Adipocyte (in vitro differentiated cells): ENCODE data around the gene CPA4.

Experiments used
- DNase-seq: peaks from one replicate; pipeline ENCODE4 v3.0.0-alpha.2; 2015; ENCODE audit warnings: low read depth
- H3K27me3 ChIP-seq: replicated peaks from 2 replicates; pipeline ENCODE4 v1.7.0; 2013; ENCODE audit warnings: mild to moderate bottlenecking, low read length, moderate library complexity; ENCODE audit not compliant: control insufficient read depth, insufficient read depth
- H3K36me3 ChIP-seq: 2 replicates; pipeline ENCODE4 v1.7.0; 2013; ENCODE audit warnings: low read length, mild to moderate bottlenecking, moderate library complexity; ENCODE audit not compliant: control insufficient read depth, insufficient read depth, severe bottlenecking
- H3K4me1 ChIP-seq: 2 replicates; pipeline ENCODE4 v1.7.0; 2013; ENCODE audit warnings: mild to moderate bottlenecking, low read length, moderate library complexity; ENCODE audit not compliant: control insufficient read depth, insufficient read depth
- H3K4me3 ChIP-seq: 2 replicates; pipeline ENCODE4 v1.7.0; 2013; ENCODE audit warnings: mild to moderate bottlenecking, low read length, moderate library complexity
- H3K9ac ChIP-seq: 2 replicates; pipeline ENCODE4 v1.7.0; 2013; ENCODE audit warnings: mild to moderate bottlenecking, low read length, moderate library complexity
- H3K9me3 ChIP-seq: 2 replicates; pipeline ENCODE4 v1.7.0; 2013; ENCODE audit warnings: mild to moderate bottlenecking, low read length, moderate library complexity; ENCODE audit not compliant: control insufficient read depth

The CPA4 gene

DNA sequence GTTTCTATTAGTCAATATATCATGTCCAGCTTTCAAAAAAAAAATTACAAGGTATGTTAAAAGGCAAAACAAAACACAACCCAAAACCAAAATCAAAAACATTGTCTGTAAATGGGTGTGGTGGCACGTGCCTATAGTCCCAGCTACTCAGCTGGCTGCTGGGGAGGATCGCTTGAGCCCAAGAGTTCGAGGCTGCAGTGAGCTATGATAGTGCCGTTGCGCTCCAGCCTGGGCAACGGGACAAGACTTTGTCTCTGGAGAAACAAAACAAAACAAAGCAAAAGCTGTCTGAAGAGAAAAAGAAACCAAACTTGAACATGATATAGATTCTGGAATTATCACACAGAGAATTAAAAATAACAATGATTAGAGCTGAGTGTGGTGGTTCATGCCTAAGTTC lies 41.3 kb downstream of the CPA4 start:
- H3K27me3 ChIP-seq, result no peaks in the 10 kb centered on the region
- peaks cover 25% of the 10 kb centered on the region for H3K4me1 ChIP-seq
- H3K9ac ChIP-seq, result no peak overlapping the region
- DNase-seq, result no peak
- no peaks in the 10 kb centered on the region for H3K36me3 ChIP-seq
- H3K4me3 ChIP-seq, result peak overlapping the region; percentile 11
- H3K9me3 ChIP-seq, result no peaks in the 10 kb centered on the region

DNA sequence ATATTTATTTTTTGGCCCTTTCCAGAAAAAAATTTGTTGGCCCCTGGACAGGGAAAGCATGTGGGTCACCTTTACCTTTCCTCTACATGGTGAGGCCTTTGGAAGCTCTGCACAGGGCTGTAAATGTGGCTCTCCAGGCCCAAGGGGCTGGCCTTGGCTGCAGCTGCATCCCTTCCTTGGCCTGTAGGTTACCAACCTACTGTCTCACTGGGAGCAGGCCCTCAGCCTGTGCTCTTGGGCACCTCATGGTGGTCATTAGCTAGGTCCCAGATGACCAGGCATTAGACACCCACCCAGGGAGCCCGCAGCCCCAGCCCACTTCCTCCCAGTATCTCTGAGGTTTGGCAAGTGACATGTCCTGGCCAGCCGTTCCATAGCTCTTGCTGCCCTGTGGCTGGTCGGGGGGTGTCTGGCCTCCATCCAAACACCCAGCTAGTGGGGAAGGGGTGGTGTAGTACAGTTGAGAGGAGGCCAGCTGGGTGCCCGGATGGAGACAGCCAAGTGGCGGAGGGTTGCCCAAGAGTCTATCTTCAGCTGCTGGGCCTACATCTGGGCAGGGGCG lies 44.5 kb downstream of the CPA4 start:
- H3K9ac ChIP-seq, result no peak overlapping the region
- H3K27me3 ChIP-seq, result no peaks in the 10 kb centered on the region
- no peaks in the 10 kb centered on the region for H3K36me3 ChIP-seq
- no peak overlapping the region for H3K4me3 ChIP-seq
- H3K9me3 ChIP-seq, result no peaks in the 10 kb centered on the region
- no peak for DNase-seq
- peaks cover 25% of the 10 kb centered on the region for H3K4me1 ChIP-seq

DNA sequence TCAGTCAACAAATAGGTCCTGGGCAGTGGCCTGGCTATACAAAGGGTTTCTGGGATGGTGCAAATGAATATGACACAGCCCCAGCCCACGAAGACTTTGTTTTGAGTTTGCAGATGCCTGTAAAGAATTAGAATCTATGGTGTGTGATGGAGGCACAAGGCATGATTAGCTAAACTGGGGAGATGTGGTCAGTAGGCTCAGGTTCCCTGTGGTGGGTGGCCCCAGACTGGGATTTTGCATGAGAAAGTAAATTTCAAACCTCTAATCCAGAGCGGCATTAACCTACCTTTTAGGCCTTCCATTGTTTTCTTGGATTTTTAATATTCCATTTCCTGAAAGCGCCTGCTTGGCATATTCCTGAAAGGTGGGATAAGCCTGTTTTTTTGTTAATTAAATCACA lies 45.3 kb downstream of the CPA4 start:
- H3K36me3 ChIP-seq, result no peaks in the 10 kb centered on the region
- H3K9ac ChIP-seq, result no peak overlapping the region
- peaks cover 18% of the 10 kb centered on the region for H3K4me1 ChIP-seq
- H3K27me3 ChIP-seq, result no peaks in the 10 kb centered on the region
- H3K4me3 ChIP-seq, result no peak overlapping the region
- no peak for DNase-seq
- no peaks in the 10 kb centered on the region for H3K9me3 ChIP-seq

GRCh38 chr7:130341882-130342281 lies 48.9 kb downstream of the CPA4 start:
- H3K27me3 ChIP-seq, result no peaks in the 10 kb centered on the region
- DNase-seq, result no peak
- no peaks in the 10 kb centered on the region for H3K9me3 ChIP-seq
- H3K9ac ChIP-seq, result no peak overlapping the region
- H3K4me1 ChIP-seq, result peaks cover 6% of the 10 kb centered on the region
- H3K36me3 ChIP-seq, result no peaks in the 10 kb centered on the region
- no peak overlapping the region for H3K4me3 ChIP-seq

DNA sequence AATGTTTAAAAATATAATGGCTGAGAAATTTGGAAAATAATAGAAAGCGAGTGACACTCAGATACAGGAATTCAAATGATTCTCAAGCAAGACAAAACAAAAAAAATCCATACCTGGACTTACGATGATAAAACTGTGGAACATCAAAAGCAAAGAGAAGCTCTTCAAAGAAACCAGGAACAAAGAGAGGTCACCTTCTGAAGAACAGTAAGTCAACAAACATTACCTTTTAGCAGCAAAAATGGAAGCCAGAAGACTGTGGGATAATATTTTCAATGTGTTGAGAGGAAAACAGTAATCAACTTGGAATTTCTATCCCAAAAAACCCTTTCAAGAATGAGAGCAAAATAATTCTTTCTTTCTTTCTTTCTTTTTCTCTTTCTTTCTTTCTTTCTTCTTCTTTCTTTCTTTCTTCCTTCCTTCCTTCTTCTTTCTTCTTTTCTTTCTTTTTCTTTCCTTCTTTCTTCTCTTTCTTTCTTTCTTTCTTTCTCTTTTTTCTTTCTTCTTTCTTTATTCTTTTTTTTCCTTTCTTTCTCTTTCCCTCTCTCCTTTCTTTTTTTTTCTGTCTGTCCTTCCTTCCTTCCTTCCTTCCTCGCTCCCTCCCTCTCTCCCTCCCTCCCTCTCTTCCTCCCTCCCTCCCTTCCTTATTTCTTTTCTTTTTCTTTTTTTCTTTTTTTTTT lies 49.9 kb downstream of the CPA4 start:
- Histone ChIP-seq H3K9me3 (no peaks in the 10 kb centered on the region), H3K27me3 (no peaks in the 10 kb centered on the region)
- DNase-seq, result no peak

DNA sequence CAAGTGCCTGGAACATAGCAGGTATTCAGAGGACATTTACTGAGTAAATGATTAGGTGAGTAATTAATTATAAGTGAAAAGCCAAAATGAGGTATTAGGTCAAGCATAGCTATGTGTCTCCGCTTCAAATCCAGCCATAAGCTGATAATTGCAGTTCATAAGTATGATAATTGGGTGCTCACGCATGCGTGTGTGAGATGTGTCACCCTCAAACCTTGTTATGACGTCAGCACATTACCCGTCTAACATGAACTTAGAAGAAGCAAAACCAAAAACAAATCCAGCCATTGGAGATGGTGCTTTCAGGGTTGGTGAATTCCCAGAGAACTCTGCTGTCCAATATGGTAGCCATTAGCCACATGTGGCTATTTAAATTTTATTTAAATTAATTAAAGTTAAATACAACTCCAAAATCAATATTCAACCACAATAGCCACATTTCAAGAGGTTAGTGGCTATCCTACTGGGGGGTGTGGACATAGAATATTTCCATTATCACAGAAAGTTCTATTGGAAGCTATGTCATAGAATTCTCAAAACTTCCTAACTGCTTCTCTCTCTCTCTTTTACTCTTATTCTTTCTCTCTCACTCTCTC lies 51.4 kb downstream of the CPA4 start, which contains the start of gene CPA5:
Gene CPA5 (plus strand): TSS at position 546 of the 596 bp plus-strand sequence. CDS start 1,670 bp downstream, outside the sequence.
- DNase-seq, result no peak
- Histone ChIP-seq H3K27me3 (no peaks in the 10 kb centered on the region), H3K4me1 (peaks cover 6% of the 10 kb centered on the region), H3K9ac (no peak within 1 kb of the TSS), H3K4me3 (peak within 1 kb of the TSS; percentile 26), H3K9me3 (no peaks in the 10 kb centered on the region), H3K36me3 (no peaks in the 10 kb centered on the region)

More for the DNA sequence above, 49.9 kb downstream of the CPA4 start:
- H3K4me3 ChIP-seq, result no peak overlapping the region
- H3K9ac ChIP-seq, result no peak overlapping the region
- no peaks in the 10 kb centered on the region for H3K36me3 ChIP-seq
- peaks cover 6% of the 10 kb centered on the region for H3K4me1 ChIP-seq

GRCh38 chr7:130345136-130345535 lies 52.2 kb downstream of the CPA4 start:
- no peak for DNase-seq
- peak overlapping the region; percentile 26 for H3K4me3 ChIP-seq
- no peak overlapping the region for H3K9ac ChIP-seq

GRCh38 chr7:130345725-130346124 lies 52.8 kb downstream of the CPA4 start:
- DNase-seq, result no peak
- H3K36me3 ChIP-seq, result no peaks in the 10 kb centered on the region
- no peaks in the 10 kb centered on the region for H3K27me3 ChIP-seq
- H3K9ac ChIP-seq, result no peak overlapping the region
- H3K4me1 ChIP-seq, result peaks cover 15% of the 10 kb centered on the region
- no peak overlapping the region for H3K4me3 ChIP-seq
- H3K9me3 ChIP-seq, result no peaks in the 10 kb centered on the region

More at GRCh38 chr7:130345136-130345535, 52.2 kb downstream of the CPA4 start:
- no peaks in the 10 kb centered on the region for H3K36me3 ChIP-seq
- peaks cover 9% of the 10 kb centered on the region for H3K4me1 ChIP-seq
- no peaks in the 10 kb centered on the region for H3K9me3 ChIP-seq
- no peaks in the 10 kb centered on the region for H3K27me3 ChIP-seq

DNA sequence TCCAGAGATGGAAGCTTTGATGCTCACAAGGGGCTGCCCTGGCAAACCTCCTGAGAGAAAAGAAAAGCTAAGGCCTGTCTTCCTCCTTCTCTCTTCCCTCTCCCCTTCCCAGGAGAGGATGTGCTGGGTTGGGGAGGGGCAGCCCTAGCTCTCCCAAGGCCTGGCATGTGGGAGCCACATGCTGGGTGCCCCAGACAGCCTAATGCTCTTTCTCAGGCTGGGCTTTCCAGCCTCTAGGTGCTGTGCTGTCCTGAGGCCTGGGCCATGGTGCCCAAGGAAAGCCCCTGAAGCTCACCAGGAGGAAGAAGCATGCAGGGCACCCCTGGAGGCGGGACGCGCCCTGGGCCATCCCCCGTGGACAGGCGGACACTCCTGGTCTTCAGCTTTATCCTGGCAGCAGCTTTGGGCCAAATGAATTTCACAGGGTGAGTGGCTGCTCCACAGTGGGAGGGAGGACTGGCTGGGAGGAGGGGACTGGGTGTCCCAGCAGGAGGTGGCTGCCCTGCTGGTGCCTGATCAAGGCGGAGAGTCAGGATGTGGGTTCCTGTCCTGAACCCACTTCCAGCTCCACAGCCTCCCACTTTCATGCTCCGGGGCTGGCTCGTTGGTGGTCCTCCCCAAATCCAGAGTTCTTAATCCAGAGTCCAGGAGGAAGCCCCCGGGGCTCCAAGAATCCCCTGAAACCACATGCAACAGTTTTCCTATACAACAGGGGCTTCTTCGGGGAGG lies 53.4 kb downstream of the CPA4 start:
- no peak overlapping the region for H3K9ac ChIP-seq
- H3K4me1 ChIP-seq, result peaks cover 21% of the 10 kb centered on the region
- no peak overlapping the region for H3K4me3 ChIP-seq
- no peak for DNase-seq
- H3K36me3 ChIP-seq, result no peaks in the 10 kb centered on the region
- no peaks in the 10 kb centered on the region for H3K27me3 ChIP-seq
- H3K9me3 ChIP-seq, result no peaks in the 10 kb centered on the region

DNA sequence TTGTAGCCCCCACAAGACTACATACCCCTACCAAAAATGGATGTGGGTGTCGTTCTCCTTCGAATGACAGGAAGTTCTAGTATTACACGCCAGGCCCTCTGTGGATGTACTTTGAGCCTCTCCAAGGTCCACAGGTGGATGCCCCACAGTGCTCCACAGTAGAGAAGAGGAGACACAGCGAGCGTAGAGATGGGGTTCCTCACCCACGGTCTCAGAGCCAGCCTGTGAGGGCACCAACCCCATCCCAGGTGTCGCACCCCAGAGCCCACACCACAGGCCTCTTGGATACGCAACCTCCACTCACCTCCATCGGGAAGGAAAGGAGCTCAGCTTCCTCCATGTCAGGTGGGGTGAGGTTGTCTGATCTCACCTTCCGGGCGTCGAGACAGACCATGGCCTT lies 54.0 kb downstream of the CPA4 start:
- DNase-seq, result no peak
- no peaks in the 10 kb centered on the region for H3K36me3 ChIP-seq
- H3K4me1 ChIP-seq, result peaks cover 27% of the 10 kb centered on the region
- H3K9ac ChIP-seq, result no peak overlapping the region
- no peak overlapping the region for H3K4me3 ChIP-seq
- H3K9me3 ChIP-seq, result no peaks in the 10 kb centered on the region
- H3K27me3 ChIP-seq, result no peaks in the 10 kb centered on the region
